ENCODE measurements around the gene NOC4L.

The NOC4L gene

DNA sequence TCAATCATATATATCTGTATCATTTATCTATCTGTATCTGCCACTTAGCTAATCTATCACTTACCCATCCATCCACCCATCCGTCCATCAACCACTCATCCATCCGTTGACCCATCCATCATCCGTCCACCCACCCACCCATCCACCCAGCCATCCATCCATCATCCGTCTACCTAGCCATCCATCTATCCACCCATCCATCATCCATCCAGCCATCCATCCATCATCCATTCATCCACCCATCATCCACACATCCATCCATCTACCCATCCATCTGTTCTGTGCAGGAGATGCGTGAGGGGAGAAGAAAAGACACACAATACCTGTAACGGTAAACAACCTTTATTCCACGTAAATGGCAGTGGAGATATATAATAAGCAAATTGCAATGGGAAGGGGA is 20.2 kb downstream of the NOC4L start:
- no peak overlapping the region for H4K8ac ChIP-seq (ENCODE audit: low read depth, low read length)
- no peak overlapping the region for H3K4ac ChIP-seq (ENCODE audit: low read depth, low read length)
- DNase-seq: no peak
- no peak overlapping the region for H2BK120ac ChIP-seq (ENCODE audit: low read depth, low read length)
- H3K79me2 ChIP-seq (ENCODE audit: control insufficient read depth, insufficient read depth, low read length): no peaks in the 10 kb centered on the region
- H3K36me3 ChIP-seq (ENCODE audit: control insufficient read depth, insufficient read depth, low read length): no peaks in the 10 kb centered on the region
- no peak overlapping the region for H3K4me3 ChIP-seq (ENCODE audit: low read length)
- H3K23ac ChIP-seq (ENCODE audit: low read length): no peak overlapping the region
- H4K5ac ChIP-seq (ENCODE audit: low read length): no peak overlapping the region
- H3K18ac ChIP-seq (ENCODE audit: low read length): no peak overlapping the region
- no CpG with 5 or more reads among the region's 7 CpGs for WGBS (ENCODE audit: extremely low coverage, insufficient coverage, low lambda C conversion rate)
- no peak overlapping the region for H3K4me2 ChIP-seq (ENCODE audit: low read length)
- H3K79me1 ChIP-seq (ENCODE audit: low read length): no peaks in the 10 kb centered on the region
- H3K4me1 ChIP-seq (ENCODE audit: control insufficient read depth, low read depth, low read length): no peaks in the 10 kb centered on the region
- H3K27me3 ChIP-seq (ENCODE audit: insufficient read depth, low read length, poor library complexity): no peaks in the 10 kb centered on the region
- H3K27ac ChIP-seq (ENCODE audit: low read depth, low read length): no peak overlapping the region
- no peak overlapping the region for H2AK5ac ChIP-seq (ENCODE audit: low read length)
- no peak overlapping the region for H2BK5ac ChIP-seq (ENCODE audit: low read length)
- H3K56ac ChIP-seq (ENCODE audit: low read length): no peak overlapping the region
- H2BK15ac ChIP-seq (replicated peaks; ENCODE audit: low read depth): no peak overlapping the region
- H3K9ac ChIP-seq (ENCODE audit: low read length): no peak overlapping the region

DNA sequence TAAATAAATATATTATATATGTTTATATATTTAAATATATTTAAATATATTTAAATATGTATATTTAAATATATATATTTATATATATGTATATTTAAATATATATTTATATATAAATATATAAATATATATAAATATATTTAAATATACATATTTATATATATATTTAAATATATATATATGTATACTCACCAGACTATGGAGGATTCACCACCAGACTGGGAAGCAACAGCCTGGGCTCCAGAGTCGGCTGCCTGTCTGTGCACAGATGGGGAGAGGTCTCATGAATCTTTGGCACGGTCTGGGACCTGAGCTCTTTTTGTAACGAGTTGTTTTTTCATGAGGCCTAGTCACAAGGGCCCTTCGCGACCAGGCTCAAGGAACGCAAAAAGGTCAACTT is 21.3 kb downstream of the NOC4L start:
- no peak overlapping the region for H3K27ac ChIP-seq (ENCODE audit: low read depth, low read length)
- no peak overlapping the region for H4K5ac ChIP-seq (ENCODE audit: low read length)
- H3K23ac ChIP-seq (ENCODE audit: low read length): no peak overlapping the region
- H3K56ac ChIP-seq (ENCODE audit: low read length): no peak overlapping the region
- H3K9ac ChIP-seq (ENCODE audit: low read length): no peak overlapping the region
- H3K79me2 ChIP-seq (ENCODE audit: control insufficient read depth, insufficient read depth, low read length): no peaks in the 10 kb centered on the region
- no peak overlapping the region for H2BK15ac ChIP-seq (replicated peaks; ENCODE audit: low read depth)
- DNase-seq: no peak
- H2AK5ac ChIP-seq (ENCODE audit: low read length): no peak overlapping the region
- no peak overlapping the region for H3K4ac ChIP-seq (ENCODE audit: low read depth, low read length)
- WGBS (ENCODE audit: extremely low coverage, insufficient coverage, low lambda C conversion rate): no CpG with 5 or more reads among the region's 6 CpGs
- no peak overlapping the region for H3K4me3 ChIP-seq (ENCODE audit: low read length)
- no peaks in the 10 kb centered on the region for H3K27me3 ChIP-seq (ENCODE audit: insufficient read depth, low read length, poor library complexity)
- no peak overlapping the region for H2BK120ac ChIP-seq (ENCODE audit: low read depth, low read length)
- H3K18ac ChIP-seq (ENCODE audit: low read length): no peak overlapping the region
- H3K4me2 ChIP-seq (ENCODE audit: low read length): no peak overlapping the region
- H3K36me3 ChIP-seq (ENCODE audit: control insufficient read depth, insufficient read depth, low read length): no peaks in the 10 kb centered on the region
- no peaks in the 10 kb centered on the region for H3K79me1 ChIP-seq (ENCODE audit: low read length)
- no peak overlapping the region for H2BK5ac ChIP-seq (ENCODE audit: low read length)
- no peak overlapping the region for H4K8ac ChIP-seq (ENCODE audit: low read depth, low read length)
- H3K4me1 ChIP-seq (ENCODE audit: control insufficient read depth, low read depth, low read length): no peaks in the 10 kb centered on the region

DNA sequence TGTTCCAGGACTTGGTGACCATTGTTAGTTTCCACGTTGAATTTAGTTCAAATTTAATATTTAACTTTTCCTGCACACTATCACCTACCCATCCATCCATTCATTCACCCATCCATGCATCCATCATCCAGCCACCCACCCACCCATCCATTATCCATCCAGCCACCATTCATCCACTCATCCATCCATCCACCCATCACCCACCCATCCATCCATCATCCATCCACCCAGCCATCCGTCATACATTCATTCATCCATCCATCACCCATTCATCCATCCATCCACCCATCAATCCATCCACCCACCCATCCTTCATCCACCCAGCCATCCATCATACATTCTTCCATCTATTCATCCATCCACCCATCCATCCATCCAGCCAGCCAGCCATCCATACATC is 21.8 kb downstream of the NOC4L start:
- H3K27me3 ChIP-seq (ENCODE audit: insufficient read depth, low read length, poor library complexity): no peaks in the 10 kb centered on the region
- no peak overlapping the region for H2AK5ac ChIP-seq (ENCODE audit: low read length)
- WGBS (ENCODE audit: extremely low coverage, insufficient coverage, low lambda C conversion rate): 100% methylated on average over 1 of the region's 2 CpGs
- H3K56ac ChIP-seq (ENCODE audit: low read length): no peak overlapping the region
- no peak overlapping the region for H3K18ac ChIP-seq (ENCODE audit: low read length)
- no peak overlapping the region for H3K27ac ChIP-seq (ENCODE audit: low read depth, low read length)
- H3K79me2 ChIP-seq (ENCODE audit: control insufficient read depth, insufficient read depth, low read length): no peaks in the 10 kb centered on the region
- no peaks in the 10 kb centered on the region for H3K4me1 ChIP-seq (ENCODE audit: control insufficient read depth, low read depth, low read length)
- no peak overlapping the region for H3K23ac ChIP-seq (ENCODE audit: low read length)
- H3K79me1 ChIP-seq (ENCODE audit: low read length): no peaks in the 10 kb centered on the region
- H2BK5ac ChIP-seq (ENCODE audit: low read length): no peak overlapping the region
- no peaks in the 10 kb centered on the region for H3K36me3 ChIP-seq (ENCODE audit: control insufficient read depth, insufficient read depth, low read length)
- H3K4me3 ChIP-seq (ENCODE audit: low read length): no peak overlapping the region
- no peak overlapping the region for H4K5ac ChIP-seq (ENCODE audit: low read length)
- H3K4ac ChIP-seq (ENCODE audit: low read depth, low read length): no peak overlapping the region
- no peak overlapping the region for H2BK15ac ChIP-seq (replicated peaks; ENCODE audit: low read depth)
- DNase-seq: no peak
- H4K8ac ChIP-seq (ENCODE audit: low read depth, low read length): no peak overlapping the region
- no peak overlapping the region for H2BK120ac ChIP-seq (ENCODE audit: low read depth, low read length)
- H3K4me2 ChIP-seq (ENCODE audit: low read length): no peak overlapping the region
- no peak overlapping the region for H3K9ac ChIP-seq (ENCODE audit: low read length)

- Histone ChIP-seq H2BK120ac (ENCODE audit: low read depth, low read length) (no peak overlapping the region), H3K27me3 (ENCODE audit: insufficient read depth, low read length, poor library complexity) (no peaks in the 10 kb centered on the region), H3K18ac (ENCODE audit: low read length) (no peak overlapping the region), H3K79me2 (ENCODE audit: control insufficient read depth, insufficient read depth, low read length) (no peaks in the 10 kb centered on the region), H4K5ac (ENCODE audit: low read length) (no peak overlapping the region), H4K8ac (ENCODE audit: low read depth, low read length) (no peak overlapping the region), H3K27ac (ENCODE audit: low read depth, low read length) (no peak overlapping the region), H2AK5ac (ENCODE audit: low read length) (no peak overlapping the region), H3K79me1 (ENCODE audit: low read length) (no peaks in the 10 kb centered on the region), H3K4me3 (ENCODE audit: low read length) (no peak overlapping the region), H3K36me3 (ENCODE audit: control insufficient read depth, insufficient read depth, low read length) (no peaks in the 10 kb centered on the region), H2BK15ac (replicated peaks; ENCODE audit: low read depth) (no peak overlapping the region), H3K4me2 (ENCODE audit: low read length) (no peak overlapping the region), H3K9ac (ENCODE audit: low read length) (no peak overlapping the region), H2BK5ac (ENCODE audit: low read length) (no peak overlapping the region), H3K4me1 (ENCODE audit: control insufficient read depth, low read depth, low read length) (no peaks in the 10 kb centered on the region), H3K4ac (ENCODE audit: low read depth, low read length) (no peak overlapping the region), H3K23ac (ENCODE audit: low read length) (no peak overlapping the region), H3K56ac (ENCODE audit: low read length) (no peak overlapping the region)
- no peak for DNase-seq
- 100% methylated on average over 2 of the region's 10 CpGs for WGBS (ENCODE audit: extremely low coverage, insufficient coverage, low lambda C conversion rate)
Observed at GRCh38 chr12:132166801-132167591, 22.7 kb downstream of the NOC4L start.

GRCh38 chr12:132167611-132168310 is 23.5 kb downstream of the NOC4L start:
- no peak overlapping the region for H2AK5ac ChIP-seq (ENCODE audit: low read length)
- H3K27me3 ChIP-seq (ENCODE audit: insufficient read depth, low read length, poor library complexity): no peaks in the 10 kb centered on the region
- WGBS (ENCODE audit: extremely low coverage, insufficient coverage, low lambda C conversion rate): no CpG with 5 or more reads among the region's 30 CpGs

More at GRCh38 chr12:132167611-132168310, 23.5 kb downstream of the NOC4L start:
- no peak overlapping the region for H3K23ac ChIP-seq (ENCODE audit: low read length)
- H3K56ac ChIP-seq (ENCODE audit: low read length): no peak overlapping the region
- no peaks in the 10 kb centered on the region for H3K79me2 ChIP-seq (ENCODE audit: control insufficient read depth, insufficient read depth, low read length)
- no peak overlapping the region for H3K27ac ChIP-seq (ENCODE audit: low read depth, low read length)
- H3K9ac ChIP-seq (ENCODE audit: low read length): no peak overlapping the region
- H4K5ac ChIP-seq (ENCODE audit: low read length): no peak overlapping the region
- no peaks in the 10 kb centered on the region for H3K4me1 ChIP-seq (ENCODE audit: control insufficient read depth, low read depth, low read length)
- no peak overlapping the region for H3K4ac ChIP-seq (ENCODE audit: low read depth, low read length)
- H2BK5ac ChIP-seq (ENCODE audit: low read length): no peak overlapping the region
- H2BK120ac ChIP-seq (ENCODE audit: low read depth, low read length): no peak overlapping the region
- no peaks in the 10 kb centered on the region for H3K36me3 ChIP-seq (ENCODE audit: control insufficient read depth, insufficient read depth, low read length)
- no peak overlapping the region for H2BK15ac ChIP-seq (replicated peaks; ENCODE audit: low read depth)
- no peak for DNase-seq
- no peaks in the 10 kb centered on the region for H3K79me1 ChIP-seq (ENCODE audit: low read length)
- H3K4me3 ChIP-seq (ENCODE audit: low read length): no peak overlapping the region
- no peak overlapping the region for H4K8ac ChIP-seq (ENCODE audit: low read depth, low read length)
- H3K4me2 ChIP-seq (ENCODE audit: low read length): no peak overlapping the region
- H3K18ac ChIP-seq (ENCODE audit: low read length): no peak overlapping the region
